GM12878 (cell line): ENCODE results near the gene PHF21B. TPM values are rescaled to one million over a fixed set of nuclear protein-coding genes. Genes with fewer than 3 reads are reported as not detected.

Experiments
- ATAC-seq: fragments of 200-7000 bp; cut with Tn5 transposase; 3 replicates; pipeline ENCODE4 v1.9.1; 2020; ENCODE audit warnings: mild to moderate bottlenecking, moderate library complexity
- BruUV-seq: library from RNA; stranded (reverse); fragments of 400-500 nt; replicated peaks from 2 replicates; lab custom pipeline; 2021; lab: Mats Ljungman, UMichigan
- CTCF ChIA-PET: fragments of 300-600 bp; sonication (Branson Sonifier 250); formaldehyde crosslinking; extraction: SDS; loops from one replicate; lab custom pipeline; 2021; ENCODE audit warnings: inconsistent platforms; lab: Yijun Ruan, JAX
- POLR2A ChIA-PET: fragments of 350-600 bp; formaldehyde crosslinking; extraction: SDS; loops from one replicate; lab custom pipeline; 2021; ENCODE audit warnings: inconsistent platforms; lab: Charles Lee
- RAD21 ChIA-PET: fragments of 300-600 bp; sonication (Branson Sonifier 250); formaldehyde crosslinking; loops from one replicate; lab custom pipeline; 2023; ENCODE audit warnings: antibody characterized with exemption; ENCODE audit not compliant: unreplicated experiment; lab: Charles Lee
- SMC1A ChIA-PET: fragments of 300-600 bp; sonication (Branson Sonifier 250); formaldehyde crosslinking; loops from one replicate; lab custom pipeline; 2023; ENCODE audit not compliant: unreplicated experiment, uncharacterized antibody; lab: Charles Lee
- DNase-seq: peaks from one replicate; pipeline ENCODE4 v3.0.0-alpha.2; 2011; ENCODE audit warnings: low read depth, low spot score
- FAIRE-seq: peaks from 3 replicates; lab custom pipeline; 2011; peaks lifted over from hg19 to GRCh38; lab: Jason Lieb, UNC
- H2AFZ ChIP-seq: 2 replicates; pipeline ENCODE4 v1.6.0; 2011; ENCODE audit warnings: low read depth, low read length, control low read depth; ENCODE audit not compliant: control insufficient read depth
- H3K27ac ChIP-seq: 2 replicates; pipeline ENCODE4 v1.5.1; 2011; ENCODE audit warnings: control low read depth; ENCODE audit not compliant: control insufficient read depth, insufficient read depth
- H3K27me3 ChIP-seq, 2 experiments: replicated peaks in 1 of 2; 2 replicates each; pipeline versions ENCODE4 v1.6.0 to v1.6.1; 2011; ENCODE audit warnings: low read length in 1 of 2; ENCODE audit not compliant: control insufficient read depth in 2 of 2, insufficient read depth in 2 of 2
- H3K36me3 ChIP-seq, 2 experiments: 2 replicates each; pipeline ENCODE4 v1.5.1; 2011; ENCODE audit warnings: low read length in 1 of 2; ENCODE audit not compliant: control insufficient read depth in 2 of 2, insufficient read depth in 2 of 2
- H3K4me1 ChIP-seq: 2 replicates; pipeline ENCODE4 v1.6.1; 2011; ENCODE audit warnings: mild to moderate bottlenecking, low read length, moderate library complexity, mixed read lengths; ENCODE audit not compliant: control insufficient read depth, insufficient read depth
- H3K4me2 ChIP-seq: 2 replicates; pipeline ENCODE4 v1.6.0; 2011; ENCODE audit warnings: control low read depth; ENCODE audit not compliant: control insufficient read depth, insufficient read depth
- H3K4me3 ChIP-seq: fragments of 200-600 bp; sonication (generic); 2 replicates; pipeline ENCODE4 v1.5.1; 2016
- H3K79me2 ChIP-seq: 2 replicates; pipeline ENCODE4 v1.6.0; 2011; ENCODE audit warnings: low read length; ENCODE audit not compliant: control insufficient read depth, insufficient read depth
- H3K9ac ChIP-seq: 2 replicates; pipeline ENCODE4 v1.8.0; 2011; ENCODE audit warnings: low read length, control low read depth, mixed read lengths; ENCODE audit not compliant: control insufficient read depth, insufficient read depth
- H3K9me3 ChIP-seq: replicated peaks from 3 replicates; pipeline ENCODE4 v1.5.1; 2011; ENCODE audit warnings: mild to moderate bottlenecking, low read length; ENCODE audit not compliant: control insufficient read depth, insufficient read depth
- H4K20me1 ChIP-seq: 2 replicates; pipeline ENCODE4 v1.6.0; 2011; ENCODE audit not compliant: control insufficient read depth, insufficient read depth
- BACH1 ChIP-seq: fragments of 450-650 bp; IDR thresholded peaks from 2 replicates; pipeline ENCODE4 v1.6.1; 2017; ENCODE audit warnings: mild to moderate bottlenecking, borderline replicate concordance
- MYC ChIP-seq: IDR thresholded peaks from 2 replicates; pipeline ENCODE4 v1.6.1; 2011; ENCODE audit warnings: mild to moderate bottlenecking, low read length, moderate library complexity, inconsistent platforms; ENCODE audit not compliant: insufficient read depth, insufficient replicate concordance, insufficient read length, severe bottlenecking
- NKRF ChIP-seq: fragments of 450-650 bp; conservative IDR thresholded peaks from 2 replicates; pipeline ENCODE4 v1.6.1; 2017; ENCODE audit warnings: mild to moderate bottlenecking, moderate library complexity
- TCF7 ChIP-seq: IDR thresholded peaks from 2 replicates; pipeline ENCODE4 v1.6.1; 2014; ENCODE audit warnings: antibody characterized with exemption, borderline replicate concordance
- ZNF217 ChIP-seq: fragments of 450-650 bp; IDR thresholded peaks from 2 replicates; pipeline ENCODE4 v1.6.1; 2017; ENCODE audit warnings: antibody characterized with exemption, mild to moderate bottlenecking
- WGBS: methylation state at CpG from one replicate; pipeline ENCODE4 v1.1.6; 2016; ENCODE audit warnings: low lambda C conversion rate; ENCODE audit not compliant: insufficient replicate concordance, insufficient coverage; ENCODE audit errors: missing lambda C conversion rate; 5-methylcytosine and 5-hydroxymethylcytosine counted together
- in situ Hi-C: fragments of 300-500 bp; cut with MboI; formaldehyde crosslinking; loops from 9 replicates; pipeline ENCODE4 v1.14.3; 2018; ENCODE audit warnings: mixed read lengths
- intact Hi-C: fragments of 100-400 bp; cut with micrococcal nuclease; formaldehyde crosslinking; loops from one replicate; pipeline ENCODE4 v1.14.2; 2022; ENCODE audit not compliant: unreplicated experiment
- polyA plus RNA-seq, 11 experiments: library from polyadenylated mRNA; depleted of rRNA in 4 of 11; unstranded in 6 of 11; stranded (reverse) in 5 of 11; fragments of >200 nt; fragmentation: Nextera tagmentation in 4 of 11; fragmentation: Illumina TruSeq in 1 of 11; extraction: Ambion mirVana in 4 of 11; extraction: Trizol in 1 of 11; gene quantifications; 1 replicate in 1 of 11; 2 replicates in 10 of 11; pipeline versions ENCODE4 v1.2.1 to v1.2.3, GENCODE V29; 2011 to 2016; ENCODE audit warnings: inconsistent platforms in 2 of 11, missing spikeins in 2 of 11, low read depth in 1 of 11
- total RNA-seq, 4 experiments: library from RNA; depleted of rRNA in 3 of 4; stranded (reverse); fragments of >200 nt in 3 of 4; fragmentation: Illumina TruSeq in 1 of 4; extraction: Trizol in 1 of 4; gene quantifications; 2 replicates each; pipeline versions ENCODE4 v1.2.1 to v1.2.3, GENCODE V29; 2013 to 2021

PHF21B gene
- total and polyA plus RNA-seq, 10 of the 15 experiments (the other 5 are each of a cell fraction or from before 2014, with no cell fraction given): 0.03 to 0.35 TPM; not detected in 8

GRCh38 chr22:45045208-45045607, 35.4 kb upstream of the PHF21B start (continued):
- TF ChIP-seq NKRF (no peak), ZNF217 (no peak)

- Histone ChIP-seq H3K4me1 (no peaks in the 10 kb centered on the region), H2AFZ (no peak overlapping the region), H3K4me3 (no peak overlapping the region), H3K36me3 (no peaks in the 10 kb centered on the region), H3K27me3 (no peaks in the 10 kb centered on the region; a peak in 1 of 4 replicates), H4K20me1 (no peaks in the 10 kb centered on the region), H3K9me3 (no peaks in the 10 kb centered on the region; the same call in 2 of the 3 replicates), H3K9ac (no peak overlapping the region), H3K4me2 (no peak overlapping the region), H3K27ac (no peak overlapping the region), H3K79me2 (no peaks in the 10 kb centered on the region)
- FAIRE-seq: no peak
- no peak for DNase-seq
- ChIA-PET CTCF (no interaction called here), RAD21 (no interaction called here), POLR2A (no interaction called here), SMC1A (no interaction called here)
- in situ Hi-C loops (no loop called here), intact Hi-C loops (no loop called here)
- TF ChIP-seq BACH1: no peak
- TF ChIP-seq MYC: no peak
- no peak for TF ChIP-seq TCF7
- no TSS peak for BruUV-seq
- 6% methylated on average over 8 of the region's 8 CpGs for WGBS
- ATAC-seq: no peak
Measured at GRCh38 chr22:45042263-45042662, 32.5 kb upstream of the PHF21B start.
